ENCODE data around the gene OR10H1. TPM values are rescaled to one million over a fixed set of nuclear protein-coding genes. Genes with fewer than 3 reads are reported as not detected.
"Not testable (repeated sequence)": the region's sequence is repeated elsewhere in the genome, so short reads cannot be mapped to it uniquely, and the experiment has no call there.

The OR10H1 gene
- total and polyA plus RNA-seq, 4 donors = not detected

- TF ChIP-seq CTCF (IDR thresholded peaks at IDR 0.05; ENCODE audit: control extremely low read depth, extremely low read depth) = no peak
- H3K4me1 ChIP-seq (ENCODE audit: control insufficient read depth in 5 of 5, insufficient read depth in 5 of 5, low read length in 5 of 5) = peaks cover 0 to 1% (median 0%) of the 10 kb centered on the region in 5 donors
- no peaks in the 10 kb centered on the region for H3K27me3 ChIP-seq (ENCODE audit: control insufficient read depth in 3 of 3, insufficient read depth in 3 of 3, low read length in 2 of 3)
- DNase-seq (no peak), ATAC-seq (ENCODE audit: insufficient read depth, low FRiP score) (no peak)
- WGBS, 2 donors = 87 to 95% methylated on average over 8 of the region's 8 CpGs
- H3K36me3 ChIP-seq (ENCODE audit: control insufficient read depth in 4 of 4, insufficient read depth in 4 of 4, low read length in 4 of 4) = no peaks in the 10 kb centered on the region
- no peak overlapping the region for H3K27ac ChIP-seq (ENCODE audit: low read depth in 1 of 2, low read length in 1 of 2)
- no peaks in the 10 kb centered on the region for H3K9me3 ChIP-seq (ENCODE audit: control insufficient read depth in 4 of 4, insufficient read depth in 3 of 4, low read length in 3 of 4)
- no peak overlapping the region for H3K9ac ChIP-seq (ENCODE audit: insufficient read depth in 1 of 2, low read length in 2 of 2)
- no peak overlapping the region for H3K4me3 ChIP-seq
Measured at GRCh38 chr19:15829786-15830185, 14.3 kb upstream of the OR10H1 start.

GRCh38 chr19:15829306-15829698 lies 13.8 kb upstream of the OR10H1 start:
- no peak for TF ChIP-seq CTCF (IDR thresholded peaks at IDR 0.05; ENCODE audit: control extremely low read depth, extremely low read depth)
- Histone ChIP-seq H3K9ac (ENCODE audit: insufficient read depth in 1 of 2, low read length in 2 of 2) (no peak overlapping the region), H3K4me3 (no peak overlapping the region), H3K27ac (ENCODE audit: low read depth in 1 of 2, low read length in 1 of 2) (no peak overlapping the region), H3K36me3 (ENCODE audit: control insufficient read depth in 4 of 4, insufficient read depth in 4 of 4, low read length in 4 of 4) (no peaks in the 10 kb centered on the region), H3K27me3 (ENCODE audit: control insufficient read depth in 3 of 3, insufficient read depth in 3 of 3, low read length in 2 of 3) (no peaks in the 10 kb centered on the region), H3K4me1 (ENCODE audit: control insufficient read depth in 5 of 5, insufficient read depth in 5 of 5, low read length in 5 of 5) (no peaks in the 10 kb centered on the region), H3K9me3 (ENCODE audit: control insufficient read depth in 4 of 4, insufficient read depth in 3 of 4, low read length in 3 of 4) (no peaks in the 10 kb centered on the region)
- 91 to 95% methylated on average over 10 of the region's 10 CpGs for WGBS, 2 donors
- ATAC-seq (ENCODE audit: insufficient read depth, low FRiP score) (no peak), DNase-seq (no peak)

GRCh38 chr19:15828611-15829305 lies 13.3 kb upstream of the OR10H1 start:
- not testable (repeated sequence) for H3K27ac ChIP-seq (ENCODE audit: low read depth in 1 of 2, low read length in 1 of 2); H3K4me3 ChIP-seq; H3K9me3 ChIP-seq (ENCODE audit: control insufficient read depth in 4 of 4, insufficient read depth in 3 of 4, low read length in 3 of 4); H3K27me3 ChIP-seq (ENCODE audit: control insufficient read depth in 3 of 3, insufficient read depth in 3 of 3, low read length in 2 of 3); H3K36me3 ChIP-seq (ENCODE audit: control insufficient read depth in 4 of 4, insufficient read depth in 4 of 4, low read length in 4 of 4); ATAC-seq (ENCODE audit: insufficient read depth, low FRiP score); H3K9ac ChIP-seq (ENCODE audit: insufficient read depth in 1 of 2, low read length in 2 of 2); H3K4me1 ChIP-seq (ENCODE audit: control insufficient read depth in 5 of 5, insufficient read depth in 5 of 5, low read length in 5 of 5)
- 60 to 64% methylated on average over 13 of the region's 13 CpGs for WGBS, 2 donors
- DNase-seq = peak in 1 of 3 donors; percentile 3

GRCh38 chr19:15828121-15828610 lies 12.7 kb upstream of the OR10H1 start:
- DNase-seq = no peak
- Histone ChIP-seq H3K4me3 (no peak overlapping the region), H3K27me3 (ENCODE audit: control insufficient read depth in 3 of 3, insufficient read depth in 3 of 3, low read length in 2 of 3) (no peaks in the 10 kb centered on the region), H3K9me3 (ENCODE audit: control insufficient read depth in 4 of 4, insufficient read depth in 3 of 4, low read length in 3 of 4) (no peaks in the 10 kb centered on the region), H3K27ac (ENCODE audit: low read depth in 1 of 2, low read length in 1 of 2) (no peak overlapping the region), H3K9ac (ENCODE audit: insufficient read depth in 1 of 2, low read length in 2 of 2) (no peak overlapping the region), H3K36me3 (ENCODE audit: control insufficient read depth in 4 of 4, insufficient read depth in 4 of 4, low read length in 4 of 4) (no peaks in the 10 kb centered on the region), H3K4me1 (ENCODE audit: control insufficient read depth in 5 of 5, insufficient read depth in 5 of 5, low read length in 5 of 5) (no peaks in the 10 kb centered on the region)
- WGBS, 2 donors = 46 to 56% methylated on average over 7 of the region's 7 CpGs
- no peak for TF ChIP-seq CTCF (IDR thresholded peaks at IDR 0.05; ENCODE audit: control extremely low read depth, extremely low read depth)
- ATAC-seq (ENCODE audit: insufficient read depth, low FRiP score) = no peak
